ENCODE data around the gene IGFBPL1.
"Not testable (repeated sequence)": the region's sequence is repeated elsewhere in the genome, so short reads cannot be mapped to it uniquely, and the experiment has no call there.

IGFBPL1 gene

DNA sequence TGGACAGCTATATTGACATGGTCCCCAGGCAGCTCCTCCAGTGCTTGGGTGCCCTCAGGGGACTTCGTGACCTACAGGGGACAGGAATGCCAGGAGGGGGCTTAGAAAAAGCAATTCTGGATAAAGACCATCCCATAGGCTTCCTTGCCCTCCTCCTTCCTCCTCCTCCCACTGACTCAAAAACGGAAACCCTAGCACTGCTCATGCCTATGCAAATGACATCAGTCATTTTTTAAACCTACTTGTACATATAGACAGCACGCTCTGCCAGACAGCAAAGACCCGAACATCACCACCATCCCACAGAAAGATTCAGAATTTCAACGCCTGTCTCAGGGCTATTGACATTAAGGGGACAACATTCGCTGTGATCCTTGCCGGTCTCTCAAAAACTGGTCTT, 11.0 kb downstream of the IGFBPL1 start:
- H3K27ac ChIP-seq (ENCODE audit: low read length), result no peak overlapping the region
- no peak overlapping the region for H3K9ac ChIP-seq (ENCODE audit: low read depth, low read length)
- no peaks in the 10 kb centered on the region for H3K9me3 ChIP-seq (ENCODE audit: insufficient read depth, low read depth, low read length)
- H3K4me3 ChIP-seq (ENCODE audit: low read length), result no peak overlapping the region
- H3K36me3 ChIP-seq (ENCODE audit: insufficient read depth, low read depth, low read length), result peaks cover 20% of the 10 kb centered on the region; the same call in 1 of the 2 replicates
- no peaks in the 10 kb centered on the region for H3K4me1 ChIP-seq (ENCODE audit: insufficient read depth, low read length)
- H3K27me3 ChIP-seq (ENCODE audit: insufficient read depth, low read length), result no peaks in the 10 kb centered on the region

DNA sequence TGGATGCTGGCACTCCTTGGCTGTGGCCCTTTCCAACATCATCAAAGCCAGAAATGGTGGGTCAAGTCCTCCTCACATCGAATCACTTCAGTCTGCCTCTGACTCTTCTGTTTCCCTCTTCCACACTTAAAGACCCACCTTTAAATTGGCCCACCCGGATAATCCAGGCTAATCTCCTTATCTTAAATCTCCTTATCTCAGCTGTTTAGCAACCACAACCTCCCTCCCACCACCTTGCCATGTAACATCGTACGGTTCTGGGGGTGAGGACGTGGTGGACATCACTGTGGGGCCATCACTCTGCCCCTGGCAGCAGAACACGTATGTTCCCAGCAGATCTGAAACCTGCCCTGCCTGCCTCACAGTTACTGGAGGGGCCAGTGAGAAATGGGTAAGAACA, 11.5 kb downstream of the IGFBPL1 start:
- Histone ChIP-seq H3K27me3 (ENCODE audit: insufficient read depth, low read length) (no peaks in the 10 kb centered on the region), H3K27ac (ENCODE audit: low read length) (no peak overlapping the region), H3K4me1 (ENCODE audit: insufficient read depth, low read length) (no peaks in the 10 kb centered on the region), H3K4me3 (ENCODE audit: low read length) (no peak overlapping the region), H3K9ac (ENCODE audit: low read depth, low read length) (no peak overlapping the region), H3K9me3 (ENCODE audit: insufficient read depth, low read depth, low read length) (no peaks in the 10 kb centered on the region), H3K36me3 (ENCODE audit: insufficient read depth, low read depth, low read length) (peaks cover 20% of the 10 kb centered on the region; the same call in 1 of the 2 replicates)

DNA sequence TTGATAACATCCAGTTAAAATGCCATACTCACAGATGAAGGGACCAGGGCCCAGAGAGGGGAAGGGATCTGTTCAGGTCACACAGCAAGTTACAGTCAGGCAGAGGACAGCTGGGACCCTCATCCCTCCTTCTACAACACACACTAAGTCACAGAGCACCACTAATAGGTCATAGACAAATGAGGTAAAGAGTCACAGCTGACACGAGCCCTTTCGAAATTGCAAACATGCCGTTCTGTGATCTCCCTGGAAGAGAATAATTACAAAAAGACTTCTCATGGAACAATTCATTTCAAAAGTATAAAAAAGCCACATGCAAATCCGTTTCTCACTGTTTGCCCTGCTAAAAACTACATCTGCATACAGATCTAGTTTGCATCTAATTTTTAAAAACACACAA, 15.5 kb downstream of the IGFBPL1 start:
- H3K4me3 ChIP-seq (ENCODE audit: low read length), result no peak overlapping the region
- no peaks in the 10 kb centered on the region for H3K4me1 ChIP-seq (ENCODE audit: insufficient read depth, low read length)
- peaks cover 29% of the 10 kb centered on the region; the same call in 1 of the 2 replicates for H3K36me3 ChIP-seq (ENCODE audit: insufficient read depth, low read depth, low read length)
- no peak overlapping the region for H3K9ac ChIP-seq (ENCODE audit: low read depth, low read length)
- H3K27me3 ChIP-seq (ENCODE audit: insufficient read depth, low read length), result no peaks in the 10 kb centered on the region
- no peaks in the 10 kb centered on the region for H3K9me3 ChIP-seq (ENCODE audit: insufficient read depth, low read depth, low read length)
- no peak overlapping the region for H3K27ac ChIP-seq (ENCODE audit: low read length)

DNA sequence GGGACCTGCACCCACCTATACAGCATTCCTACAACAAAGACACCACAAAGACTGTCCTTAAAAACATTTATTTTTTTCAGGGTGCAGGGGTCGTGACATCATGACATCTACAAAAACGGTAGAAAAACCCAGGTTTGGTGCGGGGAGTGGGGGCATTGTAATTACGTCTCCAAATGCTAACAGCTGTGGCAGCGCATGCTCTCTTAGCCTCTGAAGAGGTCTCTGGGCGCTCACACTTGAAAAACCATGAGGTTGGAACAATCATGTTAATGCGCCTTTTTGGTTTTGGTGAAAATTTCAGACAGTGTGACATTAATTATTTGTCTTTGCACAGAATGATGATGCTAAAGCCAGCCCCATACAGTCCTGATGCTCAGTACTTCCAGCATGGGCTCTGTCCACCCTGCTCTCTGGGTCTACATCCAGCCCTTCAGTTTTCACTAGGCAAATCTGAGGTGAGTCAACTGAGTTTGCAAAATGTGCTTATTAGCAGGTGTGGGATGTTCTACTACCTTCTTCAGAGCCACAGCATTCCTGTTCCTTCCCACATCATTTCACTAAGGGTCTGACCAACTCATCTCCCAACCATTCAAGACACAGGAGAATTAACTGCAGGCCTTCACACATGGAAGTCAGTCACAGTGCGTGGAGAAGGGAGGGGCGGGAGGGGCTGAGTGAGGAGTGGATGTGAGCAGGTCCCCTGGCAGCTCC, 17.6 kb downstream of the IGFBPL1 start:
- Histone ChIP-seq H3K9ac (ENCODE audit: low read depth, low read length) (no peak overlapping the region), H3K27ac (ENCODE audit: low read length) (no peak overlapping the region), H3K4me1 (ENCODE audit: insufficient read depth, low read length) (no peaks in the 10 kb centered on the region), H3K4me3 (ENCODE audit: low read length) (no peak overlapping the region), H3K36me3 (ENCODE audit: insufficient read depth, low read depth, low read length) (peaks cover 29% of the 10 kb centered on the region; the same call in 1 of the 2 replicates), H3K9me3 (ENCODE audit: insufficient read depth, low read depth, low read length) (no peaks in the 10 kb centered on the region), H3K27me3 (ENCODE audit: insufficient read depth, low read length) (no peaks in the 10 kb centered on the region)

DNA sequence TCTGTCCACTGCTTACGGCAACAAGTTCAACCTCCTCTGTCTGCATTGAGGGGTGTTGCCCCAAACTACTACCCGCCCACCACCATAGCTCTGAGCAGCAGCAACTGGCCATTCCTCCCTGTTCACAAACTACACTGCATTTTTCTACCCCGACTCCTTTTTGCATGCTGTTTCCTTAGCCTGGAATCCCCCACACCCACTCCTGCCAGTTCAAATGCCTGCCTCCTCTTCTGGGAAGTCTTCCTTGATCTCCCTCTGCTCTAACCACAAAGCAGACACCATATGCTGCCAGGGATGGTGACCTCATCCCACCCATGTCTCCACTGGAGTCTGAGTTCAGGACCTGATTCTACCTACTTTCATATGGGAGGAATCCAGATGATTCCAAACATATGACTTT, 18.5 kb downstream of the IGFBPL1 start:
- Histone ChIP-seq H3K4me3 (ENCODE audit: low read length) (no peak overlapping the region), H3K27me3 (ENCODE audit: insufficient read depth, low read length) (no peaks in the 10 kb centered on the region), H3K27ac (ENCODE audit: low read length) (no peak overlapping the region), H3K4me1 (ENCODE audit: insufficient read depth, low read length) (peaks cover 4% of the 10 kb centered on the region; the same call in 1 of the 2 replicates), H3K36me3 (ENCODE audit: insufficient read depth, low read depth, low read length) (peaks cover 23% of the 10 kb centered on the region; the same call in 1 of the 2 replicates), H3K9me3 (ENCODE audit: insufficient read depth, low read depth, low read length) (no peaks in the 10 kb centered on the region), H3K9ac (ENCODE audit: low read depth, low read length) (no peak overlapping the region)

DNA sequence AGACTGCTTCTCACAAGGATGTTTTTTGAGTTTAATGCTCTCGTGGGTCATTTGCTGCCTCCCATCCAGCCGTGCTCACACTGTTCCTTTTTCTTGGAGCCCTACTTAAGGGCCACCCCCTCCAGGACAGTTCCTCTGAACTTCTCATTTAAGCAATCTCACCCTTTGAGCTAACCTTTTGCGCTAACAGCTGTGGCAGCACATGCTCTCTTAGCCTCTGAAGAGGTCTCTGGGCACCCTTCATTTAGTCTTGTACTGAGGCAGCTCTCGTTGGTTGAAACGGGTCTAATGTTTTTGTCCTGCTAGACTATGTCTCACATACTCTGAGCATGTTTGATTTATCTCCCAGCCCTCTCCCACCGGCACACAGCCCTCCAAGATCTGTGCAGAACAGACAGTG, 19.9 kb downstream of the IGFBPL1 start:
- no peak overlapping the region for H3K27ac ChIP-seq (ENCODE audit: low read length)
- peaks cover 21% of the 10 kb centered on the region; the same call in 1 of the 2 replicates for H3K36me3 ChIP-seq (ENCODE audit: insufficient read depth, low read depth, low read length)
- no peak overlapping the region for H3K4me3 ChIP-seq (ENCODE audit: low read length)
- H3K9ac ChIP-seq (ENCODE audit: low read depth, low read length), result no peak overlapping the region
- no peaks in the 10 kb centered on the region for H3K9me3 ChIP-seq (ENCODE audit: insufficient read depth, low read depth, low read length)
- H3K27me3 ChIP-seq (ENCODE audit: insufficient read depth, low read length), result no peaks in the 10 kb centered on the region
- H3K4me1 ChIP-seq (ENCODE audit: insufficient read depth, low read length), result peaks cover 5% of the 10 kb centered on the region; the same call in 1 of the 2 replicates

DNA sequence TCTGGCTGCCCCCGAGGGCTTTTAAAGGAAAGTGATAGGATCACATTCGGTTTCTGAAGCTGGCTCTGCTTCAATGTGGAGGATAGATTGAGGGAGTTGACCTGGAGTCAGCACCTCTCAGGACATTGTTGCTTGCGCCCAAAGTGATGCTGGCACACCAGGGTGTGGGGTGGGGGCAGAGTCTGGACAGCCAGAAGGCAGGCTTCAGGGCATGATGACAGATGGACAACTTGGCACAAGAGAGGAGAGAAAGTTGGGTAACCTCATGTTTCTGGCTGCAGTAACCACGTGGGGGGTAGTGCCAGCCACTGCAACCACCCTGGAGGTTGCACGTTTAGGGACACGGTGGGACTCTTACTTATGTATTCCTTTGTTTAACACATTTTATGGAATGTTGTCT, 22.3 kb downstream of the IGFBPL1 start:
- H3K9ac ChIP-seq (ENCODE audit: low read depth, low read length), result no peak overlapping the region
- peaks cover 5% of the 10 kb centered on the region; the same call in 1 of the 2 replicates for H3K4me1 ChIP-seq (ENCODE audit: insufficient read depth, low read length)
- H3K27ac ChIP-seq (ENCODE audit: low read length), result no peak overlapping the region
- H3K4me3 ChIP-seq (ENCODE audit: low read length), result no peak overlapping the region
- no peaks in the 10 kb centered on the region for H3K9me3 ChIP-seq (ENCODE audit: insufficient read depth, low read depth, low read length)
- H3K27me3 ChIP-seq (ENCODE audit: insufficient read depth, low read length), result no peaks in the 10 kb centered on the region
- peaks cover 24% of the 10 kb centered on the region for H3K36me3 ChIP-seq (ENCODE audit: insufficient read depth, low read depth, low read length)

DNA sequence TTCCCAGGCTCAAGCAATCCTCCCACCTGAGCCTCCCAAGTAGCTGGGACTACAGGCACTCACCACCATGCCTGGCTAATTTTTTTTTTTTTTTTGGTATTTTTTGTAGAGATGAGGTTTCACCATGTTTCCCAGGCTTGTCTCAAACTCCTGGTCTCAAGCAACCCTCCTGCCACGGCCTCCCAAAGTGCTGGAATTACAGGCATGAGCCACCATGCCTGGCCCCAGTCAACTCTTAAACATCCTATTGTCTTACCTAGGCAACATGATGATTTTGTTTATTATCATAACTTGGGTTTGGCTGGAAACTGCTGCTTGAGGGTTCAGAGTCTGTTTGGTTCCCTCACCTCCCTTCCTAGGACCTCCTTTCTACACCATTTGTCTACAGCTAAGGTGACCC, 25.1 kb downstream of the IGFBPL1 start:
- peaks cover 41% of the 10 kb centered on the region for H3K36me3 ChIP-seq (ENCODE audit: insufficient read depth, low read depth, low read length)
- H3K27ac ChIP-seq (ENCODE audit: low read length); H3K4me3 ChIP-seq (ENCODE audit: low read length); H3K4me1 ChIP-seq (ENCODE audit: insufficient read depth, low read length); H3K9ac ChIP-seq (ENCODE audit: low read depth, low read length); H3K9me3 ChIP-seq (ENCODE audit: insufficient read depth, low read depth, low read length); H3K27me3 ChIP-seq (ENCODE audit: insufficient read depth, low read length): not testable (repeated sequence)

DNA sequence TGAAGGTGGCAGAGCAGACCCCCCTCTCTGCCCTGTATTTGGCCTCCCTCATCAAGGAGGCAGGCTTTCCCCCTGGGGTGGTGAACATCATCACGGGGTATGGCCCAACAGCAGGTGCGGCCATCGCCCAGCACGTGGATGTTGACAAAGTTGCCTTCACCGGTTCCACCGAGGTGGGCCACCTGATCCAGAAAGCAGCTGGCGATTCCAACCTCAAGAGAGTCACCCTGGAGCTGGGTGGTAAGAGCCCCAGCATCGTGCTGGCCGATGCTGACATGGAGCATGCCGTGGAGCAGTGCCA, 27.9 kb downstream of the IGFBPL1 start:
- Histone ChIP-seq H3K4me1 (ENCODE audit: insufficient read depth, low read length) (peaks cover 10% of the 10 kb centered on the region), H3K9ac (ENCODE audit: low read depth, low read length) (no peak overlapping the region), H3K27ac (ENCODE audit: low read length) (no peak overlapping the region), H3K36me3 (ENCODE audit: insufficient read depth, low read depth, low read length) (peaks cover 41% of the 10 kb centered on the region), H3K27me3 (ENCODE audit: insufficient read depth, low read length) (peaks cover 5% of the 10 kb centered on the region), H3K4me3 (ENCODE audit: low read length) (no peak overlapping the region), H3K9me3 (ENCODE audit: insufficient read depth, low read depth, low read length) (no peaks in the 10 kb centered on the region)

DNA sequence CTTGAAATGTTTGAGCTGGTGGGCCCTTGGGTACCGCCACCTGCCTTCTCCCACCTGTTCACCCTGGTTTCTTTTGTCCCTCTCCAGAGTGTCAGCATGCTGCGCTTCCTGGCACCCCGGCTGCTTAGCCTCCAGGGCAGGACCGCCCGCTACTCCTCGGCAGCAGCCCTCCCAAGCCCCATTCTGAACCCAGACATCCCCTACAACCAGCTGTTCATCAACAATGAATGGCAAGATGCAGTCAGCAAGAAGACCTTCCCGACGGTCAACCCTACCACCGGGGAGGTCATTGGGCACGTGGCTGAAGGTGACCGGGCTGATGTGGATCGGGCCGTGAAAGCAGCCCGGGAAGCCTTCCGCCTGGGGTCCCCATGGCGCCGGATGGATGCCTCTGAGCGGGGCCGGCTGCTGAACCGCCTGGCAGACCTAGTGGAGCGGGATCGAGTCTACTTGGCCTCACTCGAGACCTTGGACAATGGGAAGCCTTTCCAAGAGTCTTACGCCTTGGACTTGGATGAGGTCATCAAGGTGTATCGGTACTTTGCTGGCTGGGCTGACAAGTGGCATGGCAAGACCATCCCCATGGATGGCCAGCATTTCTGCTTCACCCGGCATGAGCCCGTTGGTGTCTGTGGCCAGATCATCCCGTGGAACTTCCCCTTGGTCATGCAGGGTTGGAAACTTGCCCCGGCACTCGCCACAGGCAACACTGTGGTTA, 28.4 kb downstream of the IGFBPL1 start:
- Histone ChIP-seq H3K4me1 (ENCODE audit: insufficient read depth, low read length) (peaks cover 6% of the 10 kb centered on the region), H3K4me3 (ENCODE audit: low read length) (no peak overlapping the region), H3K27me3 (ENCODE audit: insufficient read depth, low read length) (peaks cover 10% of the 10 kb centered on the region), H3K9ac (ENCODE audit: low read depth, low read length) (no peak overlapping the region), H3K27ac (ENCODE audit: low read length) (no peak overlapping the region), H3K9me3 (ENCODE audit: insufficient read depth, low read depth, low read length) (no peaks in the 10 kb centered on the region), H3K36me3 (ENCODE audit: insufficient read depth, low read depth, low read length) (peaks cover 41% of the 10 kb centered on the region)

DNA sequence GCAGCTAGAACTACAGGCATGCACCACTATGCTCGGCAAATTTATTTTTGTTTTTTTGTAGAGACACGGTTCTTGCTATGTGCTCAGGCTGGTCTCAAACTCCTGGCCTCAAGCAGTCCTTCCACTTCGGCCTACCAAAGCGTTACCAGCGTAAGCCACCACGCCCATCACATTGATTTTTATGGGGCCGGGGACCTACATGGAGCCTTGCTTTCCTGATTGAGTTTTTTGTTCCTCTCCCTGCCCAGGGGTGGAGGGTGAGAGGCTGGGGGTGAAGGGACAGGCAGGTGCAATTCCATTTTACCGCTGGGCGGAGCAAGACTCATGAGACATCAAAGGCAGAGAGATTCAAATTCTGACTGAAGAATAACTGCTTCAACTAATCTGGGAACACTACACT, 29.8 kb downstream of the IGFBPL1 start:
- Histone ChIP-seq H3K4me1 (ENCODE audit: insufficient read depth, low read length) (peaks cover 5% of the 10 kb centered on the region), H3K9ac (ENCODE audit: low read depth, low read length) (peak overlapping the region; percentile 21; the same call in 1 of the 2 replicates), H3K27me3 (ENCODE audit: insufficient read depth, low read length) (peaks cover 13% of the 10 kb centered on the region), H3K36me3 (ENCODE audit: insufficient read depth, low read depth, low read length) (peaks cover 40% of the 10 kb centered on the region), H3K4me3 (ENCODE audit: low read length) (peak overlapping the region; percentile 97; the same call in 1 of the 2 replicates), H3K9me3 (ENCODE audit: insufficient read depth, low read depth, low read length) (no peaks in the 10 kb centered on the region), H3K27ac (ENCODE audit: low read length) (no peak overlapping the region)

All from iPS-20b (cell line).